Psoas muscle (tissue), 8 donors: ENCODE measurements around the gene CHST8. TPM values are rescaled to one million over a fixed set of nuclear protein-coding genes. Genes with fewer than 3 reads are reported as not detected.

Experiments
- ATAC-seq, 4 donors: fragments of 200-7000 bp; cut with Tn5 transposase; one replicate each; pipeline ENCODE4 v1.9.1; 2020; ENCODE audit warnings: moderate library complexity in 3 of 4, mild to moderate bottlenecking in 2 of 4
- DNase-seq, 2 donors: peaks; one replicate each; pipeline ENCODE4 v3.0.0-alpha.2; 2020
- H3K27ac ChIP-seq: fragments of 200-600 bp; one replicate; pipeline ENCODE4 v1.8.0; 2022
- H3K27me3 ChIP-seq, 3 donors: fragments of 200-600 bp in 1 of 3; one replicate each; pipeline versions ENCODE4 v1.6.1 to v1.8.0; 2013 to 2022; ENCODE audit warnings: low read length in 2 of 3, mild to moderate bottlenecking in 2 of 3, moderate library complexity in 1 of 3; ENCODE audit not compliant: insufficient read depth in 3 of 3
- H3K36me3 ChIP-seq, 2 donors: fragments of 200-600 bp in 1 of 2; one replicate each; pipeline versions ENCODE4 v1.6.1 to v1.8.0; 2013 to 2022; ENCODE audit warnings: low read depth in 1 of 2, mild to moderate bottlenecking in 1 of 2, moderate library complexity in 1 of 2; ENCODE audit not compliant: insufficient read depth in 1 of 2
- H3K4me1 ChIP-seq: fragments of 200-600 bp; one replicate; pipeline ENCODE4 v1.8.0; 2022
- H3K4me3 ChIP-seq: fragments of 200-600 bp; one replicate; pipeline ENCODE4 v1.8.0; 2022; ENCODE audit warnings: mild to moderate bottlenecking
- H3K9me3 ChIP-seq: fragments of 200-600 bp; one replicate; pipeline ENCODE4 v1.8.0; 2022
- WGBS, 3 donors: extraction: QIAGEN DNeasy Blood & Tissue Kit; methylation state at CpG; one replicate each; pipeline versions ENCODE4 v1.1.6 to v1.1.7; 2013; 5-methylcytosine and 5-hydroxymethylcytosine counted together
- intact Hi-C, 2 donors: fragments of 100-400 bp; cut with DNase I; formaldehyde crosslinking; loops; one replicate each; pipeline versions ENCODE4 v1.11.0 to v1.14.2; 2022
- polyA plus RNA-seq, 3 donors: library from polyadenylated mRNA; stranded (reverse); fragments of 200-250 nt; gene quantifications; one replicate each; pipeline ENCODE4 v1.2.3, GENCODE V29; 2013
- total RNA-seq, 4 donors: library from RNA; stranded (reverse); fragmentation: NEBNext Ultra II Directional in 2 of 4; extraction: Animal tissue kit (Norgen Biotek cat#: 25700) in 2 of 4; gene quantifications; one replicate each; pipeline versions ENCODE4 v1.2.1 to v1.2.4, GENCODE V29; 2021 to 2023
- TF ChIP-seq, protein P1 (sequence below): fragments of 200-600 bp; IDR thresholded peaks from one replicate; pipeline ENCODE4 v1.8.0; 2022; ENCODE audit warnings: antibody characterized with exemption
- donor health status: healthy with polysubstance abuse.
- donor health status: DM: no; HTN: no; CAD: no; lungs with moderate emphysema.
- donor health status: Bipolar disorder and iron deficiency.
- donor health status: healthy.
- donor health status: DM: yes; HTN: yes; CAD: no.
- donor health status: DM: no; HTN: no; CAD: no.
- donor health status: DM: no; HTN: no; CAD: no.
- donor health status: DM: yes; HTN: yes; CAD: no.

CHST8 gene
- total and polyA plus RNA-seq, 7 donors = 0.05 to 0.60 (median 0.23) TPM; not detected in 1

DNA sequence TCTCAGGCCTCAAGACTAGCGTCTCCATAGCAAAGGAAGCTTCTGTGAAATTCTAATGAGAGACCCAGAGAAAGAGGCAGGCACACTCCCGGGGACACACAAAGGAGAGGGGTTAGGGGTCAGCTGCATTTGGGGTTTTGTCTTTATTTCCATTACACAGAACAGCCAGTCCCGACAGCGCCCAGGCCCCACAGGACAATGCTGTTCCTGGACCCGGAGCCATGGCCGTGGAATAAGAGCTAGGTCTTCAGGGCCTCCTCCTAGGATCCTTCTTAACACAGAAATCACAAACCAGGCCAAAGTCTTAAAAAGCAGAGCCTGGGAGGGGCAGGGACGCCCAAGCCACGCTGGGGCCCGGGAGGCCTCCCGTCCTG is 197.7 kb downstream of the CHST8 start:
- Histone ChIP-seq H3K4me3 (peak overlapping the region; percentile 59), H3K27ac (peak overlapping the region; percentile 27), H3K9me3 (no peaks in the 10 kb centered on the region), H3K36me3 (no peaks in the 10 kb centered on the region), H3K27me3 (peaks cover 0 to 17% (median 0%) of the 10 kb centered on the region in 3 donors), H3K4me1 (peaks cover 7% of the 10 kb centered on the region)
- WGBS, 3 donors = 42 to 47% (median 43%) methylated on average over 10 of the region's 10 CpGs
- TF ChIP-seq, protein P1, sequence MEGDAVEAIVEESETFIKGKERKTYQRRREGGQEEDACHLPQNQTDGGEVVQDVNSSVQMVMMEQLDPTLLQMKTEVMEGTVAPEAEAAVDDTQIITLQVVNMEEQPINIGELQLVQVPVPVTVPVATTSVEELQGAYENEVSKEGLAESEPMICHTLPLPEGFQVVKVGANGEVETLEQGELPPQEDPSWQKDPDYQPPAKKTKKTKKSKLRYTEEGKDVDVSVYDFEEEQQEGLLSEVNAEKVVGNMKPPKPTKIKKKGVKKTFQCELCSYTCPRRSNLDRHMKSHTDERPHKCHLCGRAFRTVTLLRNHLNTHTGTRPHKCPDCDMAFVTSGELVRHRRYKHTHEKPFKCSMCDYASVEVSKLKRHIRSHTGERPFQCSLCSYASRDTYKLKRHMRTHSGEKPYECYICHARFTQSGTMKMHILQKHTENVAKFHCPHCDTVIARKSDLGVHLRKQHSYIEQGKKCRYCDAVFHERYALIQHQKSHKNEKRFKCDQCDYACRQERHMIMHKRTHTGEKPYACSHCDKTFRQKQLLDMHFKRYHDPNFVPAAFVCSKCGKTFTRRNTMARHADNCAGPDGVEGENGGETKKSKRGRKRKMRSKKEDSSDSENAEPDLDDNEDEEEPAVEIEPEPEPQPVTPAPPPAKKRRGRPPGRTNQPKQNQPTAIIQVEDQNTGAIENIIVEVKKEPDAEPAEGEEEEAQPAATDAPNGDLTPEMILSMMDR = no peak
- ATAC-seq = no peak
- intact Hi-C loops = no loop called here
- no peak for DNase-seq

DNA sequence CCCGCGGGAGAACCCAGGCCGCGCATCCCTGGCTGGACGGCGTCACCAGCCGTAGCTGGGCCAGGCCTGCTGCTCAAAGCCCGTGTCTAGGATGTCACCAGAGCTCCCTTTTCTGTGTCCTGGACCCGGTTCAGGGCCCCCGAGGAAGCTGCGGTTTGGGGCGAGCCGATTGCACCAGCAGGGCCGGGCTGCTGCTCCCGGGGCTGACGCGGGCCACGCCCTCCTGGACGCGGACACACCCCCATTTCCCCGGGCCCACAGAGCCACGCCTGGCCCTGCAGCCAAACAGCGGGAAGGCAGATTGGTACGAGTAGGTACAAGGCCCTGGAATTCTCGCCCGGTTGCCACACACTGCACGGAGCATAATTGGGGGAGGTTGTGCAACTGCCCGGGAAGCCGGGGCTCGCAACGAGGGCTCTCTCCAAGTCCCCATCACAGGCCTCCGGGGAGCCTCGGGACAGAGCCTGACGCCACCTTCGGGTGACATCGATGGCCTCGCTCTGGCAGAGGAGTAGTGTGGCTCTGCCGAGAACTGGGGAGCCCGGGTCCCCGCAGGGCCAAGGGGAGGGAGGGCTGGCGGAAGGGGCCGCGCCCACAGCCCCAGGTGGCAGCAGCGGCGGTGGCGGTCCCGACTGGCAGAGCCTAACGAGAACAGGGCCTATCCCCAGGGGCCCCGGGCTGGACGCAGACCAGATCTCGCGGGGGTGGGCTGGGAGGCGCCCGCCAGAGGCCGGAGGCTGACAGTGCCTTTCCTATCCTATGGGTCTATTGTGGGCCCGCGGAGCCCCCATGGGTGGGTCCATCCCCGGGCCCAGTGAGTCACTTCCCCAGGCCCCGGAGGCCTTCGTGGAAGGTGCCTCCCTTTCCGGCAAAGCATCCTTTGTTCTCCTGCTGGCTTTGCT is 198.4 kb downstream of the CHST8 start:
- Histone ChIP-seq H3K4me1 (peaks cover 7% of the 10 kb centered on the region), H3K36me3 (no peaks in the 10 kb centered on the region), H3K27ac (peak overlapping the region; percentile 55), H3K9me3 (no peaks in the 10 kb centered on the region), H3K4me3 (peak overlapping the region; percentile 59), H3K27me3 (peaks cover 0 to 17% (median 0%) of the 10 kb centered on the region in 3 donors)
- TF ChIP-seq, protein P1 = no peak
- ATAC-seq = peak; percentile 47 to 83 (median 80)
- intact Hi-C loops = no loop called here
- DNase-seq = peak; percentile 82 to 87
- 3 to 6% (median 5%) methylated on average over 45 to 61 of the region's 61 CpGs for WGBS, 3 donors

DNA sequence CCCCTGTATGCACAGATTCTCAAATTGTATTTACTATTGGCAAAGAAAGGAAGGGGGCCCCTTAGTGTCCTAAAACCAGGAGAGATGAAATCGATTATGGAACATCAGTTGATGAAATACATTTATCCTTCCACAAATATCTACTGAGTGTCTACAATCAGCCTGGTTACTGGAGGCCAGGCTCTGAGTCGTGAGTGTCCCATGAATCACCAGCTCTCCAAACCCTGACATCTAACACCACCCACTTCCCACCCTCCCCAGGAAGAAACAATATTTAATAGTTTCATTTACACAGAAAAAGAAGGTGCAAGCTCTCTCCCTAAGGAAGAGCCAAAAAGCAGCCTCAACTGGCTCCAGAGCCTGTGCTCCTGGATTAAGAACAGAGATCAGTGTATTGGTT is 200.1 kb downstream of the CHST8 start:
- intact Hi-C loops = no loop called here
- ATAC-seq = no peak
- TF ChIP-seq, protein P1 = no peak
- Histone ChIP-seq H3K27ac (no peak overlapping the region), H3K4me1 (peaks cover 7% of the 10 kb centered on the region), H3K4me3 (no peak overlapping the region), H3K9me3 (no peaks in the 10 kb centered on the region), H3K36me3 (no peaks in the 10 kb centered on the region), H3K27me3 (peaks cover 0 to 17% (median 0%) of the 10 kb centered on the region in 3 donors)
- 63 to 67% (median 65%) methylated on average over 2 of the region's 2 CpGs for WGBS, 3 donors
- peak in 1 of 2 donors; percentile 5 for DNase-seq

Other genes starting within 250 kb of the CHST8 start
- gene CEBPG, start 248.2 kb upstream of the CHST8 start, total RNA-seq = 10 to 100 TPM; 29.9 to 54.5 (median 49.5) TPM
- 10 to 100 TPM; 47.0 to 95.7 (median 60.3) TPM for gene CEBPG, start 248.2 kb upstream of the CHST8 start, polyA plus RNA-seq
- gene PEPD, start 100.2 kb upstream of the CHST8 start, total RNA-seq = 10 to 100 TPM; 26.3 to 37.1 (median 35.6) TPM
- gene PEPD, start 100.2 kb upstream of the CHST8 start, polyA plus RNA-seq = 10 to 100 TPM; 34.2 to 40.2 (median 35.1) TPM
- gene KCTD15, start 174.9 kb downstream of the CHST8 start, total RNA-seq = 1 to 10 TPM; 3.2 to 9.1 (median 7.2) TPM
- gene KCTD15, start 174.9 kb downstream of the CHST8 start, polyA plus RNA-seq = 1 to 10 TPM; 2.1 to 5.7 (median 2.1) TPM